Effector memory CD4-positive, alpha-beta T cell (primary cell): ENCODE data around the gene C1orf159.
A peak's percentile ranks its signal among the peaks of the same experiment; 100 is the strongest.
"Not testable (repeated sequence)": the region's sequence is repeated elsewhere in the genome, so short reads cannot be mapped to it uniquely, and the experiment has no call there.

Experiments
- DNase-seq, 3 donors: peaks; one replicate each; pipeline ENCODE4 v3.0.0-alpha.2; 2020
- H3K27ac ChIP-seq: 2 replicates; pipeline ENCODE4 v1.7.0; 2013; ENCODE audit warnings: mild to moderate bottlenecking, low read length, moderate library complexity; ENCODE audit not compliant: insufficient read depth, poor library complexity, severe bottlenecking
- H3K27me3 ChIP-seq: replicated peaks from 2 replicates; pipeline ENCODE4 v1.7.0; 2013; ENCODE audit warnings: mild to moderate bottlenecking, low read length; ENCODE audit not compliant: insufficient read depth, control insufficient read depth, poor library complexity, severe bottlenecking
- H3K36me3 ChIP-seq: 2 replicates; pipeline ENCODE4 v1.7.0; 2013; ENCODE audit warnings: mild to moderate bottlenecking, low read length, moderate library complexity; ENCODE audit not compliant: control insufficient read depth, insufficient read depth
- H3K4me1 ChIP-seq: 2 replicates; pipeline ENCODE4 v1.7.0; 2013; ENCODE audit warnings: low read length, mild to moderate bottlenecking; ENCODE audit not compliant: control insufficient read depth, insufficient read depth, poor library complexity, severe bottlenecking
- H3K4me3 ChIP-seq: 2 replicates; pipeline ENCODE4 v1.7.0; 2013; ENCODE audit warnings: low read length, low read depth, mild to moderate bottlenecking; ENCODE audit not compliant: insufficient read depth, poor library complexity, severe bottlenecking
- H3K9me3 ChIP-seq: 2 replicates; pipeline ENCODE4 v1.7.0; 2013; ENCODE audit warnings: mild to moderate bottlenecking, low read length, moderate library complexity; ENCODE audit not compliant: control insufficient read depth

The C1orf159 gene

GRCh38 chr1:1069711-1070676 is 45.9 kb downstream of the C1orf159 start:
- Histone ChIP-seq H3K27ac (no peak overlapping the region), H3K36me3 (no peaks in the 10 kb centered on the region), H3K4me3 (peak overlapping the region; percentile 67), H3K9me3 (no peaks in the 10 kb centered on the region), H3K27me3 (peaks cover 8% of the 10 kb centered on the region), H3K4me1 (peaks cover 11% of the 10 kb centered on the region)
- no peak for DNase-seq

GRCh38 chr1:1069056-1069710 is 46.7 kb downstream of the C1orf159 start:
- peak; percentile 82 to 88 (median 86) for DNase-seq
- Histone ChIP-seq H3K4me1 (peaks cover 15% of the 10 kb centered on the region), H3K27ac (peak overlapping the region; percentile 61)

GRCh38 chr1:1068517-1069055 is 47.3 kb downstream of the C1orf159 start:
- H3K36me3 ChIP-seq, result no peaks in the 10 kb centered on the region
- H3K4me3 ChIP-seq, result peak overlapping the region; percentile 67
- H3K4me1 ChIP-seq, result peaks cover 21% of the 10 kb centered on the region
- peaks cover 8% of the 10 kb centered on the region for H3K27me3 ChIP-seq
- no peak overlapping the region for H3K27ac ChIP-seq
- DNase-seq, result peak; percentile 40 to 55 (median 48)
- no peaks in the 10 kb centered on the region for H3K9me3 ChIP-seq

More at GRCh38 chr1:1069056-1069710, 46.7 kb downstream of the C1orf159 start:
- H3K27me3 ChIP-seq, result peaks cover 8% of the 10 kb centered on the region
- no peaks in the 10 kb centered on the region for H3K9me3 ChIP-seq
- peak overlapping the region; percentile 67 for H3K4me3 ChIP-seq
- no peaks in the 10 kb centered on the region for H3K36me3 ChIP-seq

- Histone ChIP-seq H3K27ac (no peak overlapping the region), H3K27me3 (peaks cover 13% of the 10 kb centered on the region), H3K36me3 (no peaks in the 10 kb centered on the region), H3K9me3 (no peaks in the 10 kb centered on the region), H3K4me3 (peak overlapping the region; percentile 67), H3K4me1 (peaks cover 23% of the 10 kb centered on the region)
- DNase-seq, result no peak
These were observed 47.9 kb downstream of the C1orf159 start for GRCh38 chr1:1067860-1068516.

GRCh38 chr1:1067284-1067859 is 48.5 kb downstream of the C1orf159 start:
- H3K4me1 ChIP-seq, result peaks cover 25% of the 10 kb centered on the region
- H3K36me3 ChIP-seq, result no peaks in the 10 kb centered on the region
- H3K27me3 ChIP-seq, result peaks cover 16% of the 10 kb centered on the region
- no peaks in the 10 kb centered on the region for H3K9me3 ChIP-seq
- no peak for DNase-seq
- no peak overlapping the region for H3K27ac ChIP-seq
- no peak overlapping the region for H3K4me3 ChIP-seq

- Histone ChIP-seq H3K9me3 (no peaks in the 10 kb centered on the region), H3K4me3 (no peak overlapping the region), H3K4me1 (peaks cover 28% of the 10 kb centered on the region), H3K27me3 (peaks cover 23% of the 10 kb centered on the region), H3K27ac (no peak overlapping the region), H3K36me3 (no peaks in the 10 kb centered on the region)
- no peak for DNase-seq
These were observed 49.2 kb downstream of the C1orf159 start for GRCh38 chr1:1066403-1067283.

GRCh38 chr1:1065940-1066304 is 50.0 kb downstream of the C1orf159 start:
- H3K9me3 ChIP-seq, result not testable (repeated sequence)
- peaks cover 30% of the 10 kb centered on the region for H3K27me3 ChIP-seq

GRCh38 chr1:1065265-1065939 is 50.5 kb downstream of the C1orf159 start:
- H3K4me1 ChIP-seq, result peaks cover 28% of the 10 kb centered on the region
- no peak for DNase-seq
- no peak overlapping the region for H3K27ac ChIP-seq
- H3K27me3 ChIP-seq, result peaks cover 33% of the 10 kb centered on the region
- H3K4me3 ChIP-seq, result no peak overlapping the region
- H3K9me3 ChIP-seq, result no peaks in the 10 kb centered on the region
- H3K36me3 ChIP-seq, result no peaks in the 10 kb centered on the region

More at GRCh38 chr1:1065940-1066304, 50.0 kb downstream of the C1orf159 start:
- DNase-seq, H3K4me3 ChIP-seq, H3K27ac ChIP-seq, H3K36me3 ChIP-seq: not testable (repeated sequence)
- H3K4me1 ChIP-seq, result peaks cover 28% of the 10 kb centered on the region
